ENCODE results near the gene SYNE1. TPM values are rescaled to one million over a fixed set of nuclear protein-coding genes. Genes with fewer than 3 reads are reported as not detected.

The SYNE1 gene
- total RNA-seq, 1 experiment from 2014 or later, result 6.5 TPM

DNA sequence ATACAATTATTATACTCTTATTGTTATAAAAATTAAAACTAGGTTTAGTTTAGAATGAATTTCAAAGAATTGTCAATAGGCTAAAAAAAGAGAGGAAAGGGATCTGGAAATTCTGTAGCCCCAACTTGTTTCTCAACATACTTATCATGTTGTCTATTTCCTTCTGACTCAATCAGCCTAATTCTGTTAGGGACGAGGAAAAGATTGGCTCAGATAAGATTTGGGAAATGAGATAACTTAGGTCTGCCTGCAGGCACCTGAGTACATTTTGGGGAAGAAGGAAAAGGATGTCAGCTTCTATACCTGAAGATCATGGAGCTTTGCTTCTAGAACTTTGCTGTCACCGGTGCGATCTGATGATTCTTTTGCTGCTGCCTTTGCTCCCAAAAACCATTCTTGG lies 238.8 kb downstream of the SYNE1 start:
- POLR2A ChIA-PET, result no interaction called here
- TF ChIP-seq, protein P1, sequence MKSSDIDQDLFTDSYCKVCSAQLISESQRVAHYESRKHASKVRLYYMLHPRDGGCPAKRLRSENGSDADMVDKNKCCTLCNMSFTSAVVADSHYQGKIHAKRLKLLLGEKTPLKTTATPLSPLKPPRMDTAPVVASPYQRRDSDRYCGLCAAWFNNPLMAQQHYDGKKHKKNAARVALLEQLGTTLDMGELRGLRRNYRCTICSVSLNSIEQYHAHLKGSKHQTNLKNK (CRISPR knock-in tag; IDR thresholded peaks at IDR 0.05), result no peak
- TF ChIP-seq CREM (CRISPR knock-in tag; IDR thresholded peaks at IDR 0.05), result no peak
- TF ChIP-seq NFYB (CRISPR knock-in tag; conservative IDR thresholded peaks at IDR 0.05; ENCODE audit: low read depth), result no peak
- TF ChIP-seq, protein P2, sequence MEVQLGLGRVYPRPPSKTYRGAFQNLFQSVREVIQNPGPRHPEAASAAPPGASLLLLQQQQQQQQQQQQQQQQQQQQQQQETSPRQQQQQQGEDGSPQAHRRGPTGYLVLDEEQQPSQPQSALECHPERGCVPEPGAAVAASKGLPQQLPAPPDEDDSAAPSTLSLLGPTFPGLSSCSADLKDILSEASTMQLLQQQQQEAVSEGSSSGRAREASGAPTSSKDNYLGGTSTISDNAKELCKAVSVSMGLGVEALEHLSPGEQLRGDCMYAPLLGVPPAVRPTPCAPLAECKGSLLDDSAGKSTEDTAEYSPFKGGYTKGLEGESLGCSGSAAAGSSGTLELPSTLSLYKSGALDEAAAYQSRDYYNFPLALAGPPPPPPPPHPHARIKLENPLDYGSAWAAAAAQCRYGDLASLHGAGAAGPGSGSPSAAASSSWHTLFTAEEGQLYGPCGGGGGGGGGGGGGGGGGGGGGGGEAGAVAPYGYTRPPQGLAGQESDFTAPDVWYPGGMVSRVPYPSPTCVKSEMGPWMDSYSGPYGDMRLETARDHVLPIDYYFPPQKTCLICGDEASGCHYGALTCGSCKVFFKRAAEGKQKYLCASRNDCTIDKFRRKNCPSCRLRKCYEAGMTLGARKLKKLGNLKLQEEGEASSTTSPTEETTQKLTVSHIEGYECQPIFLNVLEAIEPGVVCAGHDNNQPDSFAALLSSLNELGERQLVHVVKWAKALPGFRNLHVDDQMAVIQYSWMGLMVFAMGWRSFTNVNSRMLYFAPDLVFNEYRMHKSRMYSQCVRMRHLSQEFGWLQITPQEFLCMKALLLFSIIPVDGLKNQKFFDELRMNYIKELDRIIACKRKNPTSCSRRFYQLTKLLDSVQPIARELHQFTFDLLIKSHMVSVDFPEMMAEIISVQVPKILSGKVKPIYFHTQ (CRISPR knock-in tag; IDR thresholded peaks at IDR 0.05), result no peak
- no peaks in the 10 kb centered on the region for H3K36me3 Mint-ChIP-seq

DNA sequence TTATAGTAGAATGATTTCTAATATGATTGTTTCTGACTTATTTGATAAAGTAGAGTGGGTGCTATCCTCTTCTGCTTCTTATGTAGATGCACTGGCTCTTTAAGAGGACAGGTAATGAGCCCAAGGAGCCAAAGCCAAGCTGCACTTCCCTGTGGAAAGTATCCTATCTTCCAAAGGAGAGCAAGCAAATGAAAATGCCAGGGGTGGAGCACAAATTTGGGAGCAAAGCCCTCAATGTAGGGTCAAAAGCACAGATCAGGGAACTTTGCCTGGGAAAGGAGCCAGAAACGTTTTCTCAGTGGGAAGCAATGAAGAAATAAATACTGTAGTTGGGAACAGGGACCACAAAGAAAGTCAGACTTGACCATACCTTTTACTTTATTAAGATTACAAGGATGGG lies 242.9 kb downstream of the SYNE1 start:
- ChIA-PET CTCF (no interaction called here), POLR2A (no interaction called here)
- TF ChIP-seq EMX1 (CRISPR knock-in tag; IDR thresholded peaks at IDR 0.05), result no peak
- no peak for TF ChIP-seq RORB (CRISPR knock-in tag; IDR thresholded peaks at IDR 0.05)
- no peak for TF ChIP-seq NR1H2 (CRISPR knock-in tag; IDR thresholded peaks at IDR 0.05)
- Mint-ChIP-seq H3K4me1 (peaks cover 15% of the 10 kb centered on the region), H3K27ac (no peak overlapping the region), H3K9me3 (0 out of 2 replicates have a peak, but pooled peaks cover 5% of the 10 kb centered on the region), H3K27me3 (ENCODE audit: low read depth) (no peaks in the 10 kb centered on the region), H3K4me3 (no peak overlapping the region), H3K36me3 (no peaks in the 10 kb centered on the region)
- DNase-seq (ENCODE audit: low spot score) (no peak), ATAC-seq (no peak)

More for the DNA sequence above, 238.8 kb downstream of the SYNE1 start:
- Mint-ChIP-seq H3K27ac (no peak overlapping the region), H3K9me3 (peaks cover 5% of the 10 kb centered on the region; the same call in 1 of the 2 replicates), H3K27me3 (ENCODE audit: low read depth) (no peaks in the 10 kb centered on the region), H3K4me1 (peaks cover 17% of the 10 kb centered on the region), H3K4me3 (no peak overlapping the region)
- no peak for DNase-seq (ENCODE audit: low spot score)
- ATAC-seq, result no peak
- CTCF ChIA-PET, result interaction anchor here (1.4 kb wide), 1 partner anchor 60 kb away, joined by 3 read pairs; no protein-coding TSS in a partner anchor

DNA sequence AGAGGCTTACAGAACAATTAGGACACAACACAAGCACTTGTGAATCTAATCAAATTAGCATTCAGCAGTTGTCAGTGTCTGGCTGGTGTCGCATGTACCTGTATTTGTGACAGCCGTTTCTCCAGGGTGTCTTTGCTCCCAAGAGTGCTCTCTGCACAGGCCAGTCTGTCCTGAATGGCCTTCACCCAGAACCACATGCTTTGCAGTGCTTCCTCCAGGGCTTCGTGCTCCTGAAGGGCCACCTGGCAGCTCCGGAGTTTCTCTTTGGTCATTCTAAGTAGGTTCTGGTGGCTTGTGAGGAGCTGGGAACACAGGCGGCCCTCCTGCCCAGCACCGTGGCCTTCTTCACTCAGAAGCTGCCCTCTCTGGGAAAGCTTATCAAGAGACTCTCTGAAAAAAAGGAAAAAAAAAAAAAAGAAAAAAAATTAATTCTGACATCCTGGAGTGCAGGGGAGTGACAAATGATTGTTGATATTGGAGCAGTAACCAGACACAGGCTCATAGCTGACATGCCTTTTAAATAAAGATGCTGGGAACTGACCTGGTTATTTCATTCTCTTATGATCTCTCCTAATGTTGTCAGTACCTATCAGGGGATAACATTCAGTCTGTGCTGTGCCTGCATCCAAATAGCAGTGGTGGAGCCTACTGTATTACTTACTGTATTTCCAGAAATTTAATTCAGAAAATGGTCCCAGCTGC lies 245.8 kb downstream of the SYNE1 start:
- Mint-ChIP-seq H3K27ac (no peak overlapping the region), H3K36me3 (no peaks in the 10 kb centered on the region), H3K27me3 (ENCODE audit: low read depth) (no peaks in the 10 kb centered on the region), H3K4me3 (no peak overlapping the region), H3K4me1 (peaks cover 15% of the 10 kb centered on the region), H3K9me3 (0 out of 2 replicates have a peak, but pooled peaks cover 5% of the 10 kb centered on the region)
- TF ChIP-seq ETV6 (CRISPR knock-in tag; IDR thresholded peaks at IDR 0.05) (no peak), ESRRA (CRISPR knock-in tag; IDR thresholded peaks at IDR 0.05; ENCODE audit: borderline replicate concordance) (no peak), ZNF396 (CRISPR knock-in tag; IDR thresholded peaks at IDR 0.05; ENCODE audit: borderline replicate concordance) (no peak), FOXK1 (CRISPR knock-in tag; IDR thresholded peaks at IDR 0.05) (no peak), HMGA2 (CRISPR knock-in tag; IDR thresholded peaks at IDR 0.05) (no peak), ZNF671 (CRISPR knock-in tag; IDR thresholded peaks at IDR 0.05) (no peak), ZNF416 (CRISPR knock-in tag; IDR thresholded peaks at IDR 0.05) (no peak), ZNF121 (CRISPR knock-in tag; IDR thresholded peaks at IDR 0.05) (no peak), CBFB (CRISPR knock-in tag; IDR thresholded peaks at IDR 0.05; ENCODE audit: low read depth) (no peak), CREM (CRISPR knock-in tag; IDR thresholded peaks at IDR 0.05) (no peak)
- TF ChIP-seq, protein P3, sequence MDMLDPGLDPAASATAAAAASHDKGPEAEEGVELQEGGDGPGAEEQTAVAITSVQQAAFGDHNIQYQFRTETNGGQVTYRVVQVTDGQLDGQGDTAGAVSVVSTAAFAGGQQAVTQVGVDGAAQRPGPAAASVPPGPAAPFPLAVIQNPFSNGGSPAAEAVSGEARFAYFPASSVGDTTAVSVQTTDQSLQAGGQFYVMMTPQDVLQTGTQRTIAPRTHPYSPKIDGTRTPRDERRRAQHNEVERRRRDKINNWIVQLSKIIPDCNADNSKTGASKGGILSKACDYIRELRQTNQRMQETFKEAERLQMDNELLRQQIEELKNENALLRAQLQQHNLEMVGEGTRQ (CRISPR knock-in tag; IDR thresholded peaks at IDR 0.05), result no peak
- TF ChIP-seq, protein P4, sequence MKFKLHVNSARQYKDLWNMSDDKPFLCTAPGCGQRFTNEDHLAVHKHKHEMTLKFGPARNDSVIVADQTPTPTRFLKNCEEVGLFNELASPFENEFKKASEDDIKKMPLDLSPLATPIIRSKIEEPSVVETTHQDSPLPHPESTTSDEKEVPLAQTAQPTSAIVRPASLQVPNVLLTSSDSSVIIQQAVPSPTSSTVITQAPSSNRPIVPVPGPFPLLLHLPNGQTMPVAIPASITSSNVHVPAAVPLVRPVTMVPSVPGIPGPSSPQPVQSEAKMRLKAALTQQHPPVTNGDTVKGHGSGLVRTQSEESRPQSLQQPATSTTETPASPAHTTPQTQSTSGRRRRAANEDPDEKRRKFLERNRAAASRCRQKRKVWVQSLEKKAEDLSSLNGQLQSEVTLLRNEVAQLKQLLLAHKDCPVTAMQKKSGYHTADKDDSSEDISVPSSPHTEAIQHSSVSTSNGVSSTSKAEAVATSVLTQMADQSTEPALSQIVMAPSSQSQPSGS (CRISPR knock-in tag; IDR thresholded peaks at IDR 0.05; ENCODE audit: borderline replicate concordance, low read depth), result no peak
- TF ChIP-seq, protein P5, sequence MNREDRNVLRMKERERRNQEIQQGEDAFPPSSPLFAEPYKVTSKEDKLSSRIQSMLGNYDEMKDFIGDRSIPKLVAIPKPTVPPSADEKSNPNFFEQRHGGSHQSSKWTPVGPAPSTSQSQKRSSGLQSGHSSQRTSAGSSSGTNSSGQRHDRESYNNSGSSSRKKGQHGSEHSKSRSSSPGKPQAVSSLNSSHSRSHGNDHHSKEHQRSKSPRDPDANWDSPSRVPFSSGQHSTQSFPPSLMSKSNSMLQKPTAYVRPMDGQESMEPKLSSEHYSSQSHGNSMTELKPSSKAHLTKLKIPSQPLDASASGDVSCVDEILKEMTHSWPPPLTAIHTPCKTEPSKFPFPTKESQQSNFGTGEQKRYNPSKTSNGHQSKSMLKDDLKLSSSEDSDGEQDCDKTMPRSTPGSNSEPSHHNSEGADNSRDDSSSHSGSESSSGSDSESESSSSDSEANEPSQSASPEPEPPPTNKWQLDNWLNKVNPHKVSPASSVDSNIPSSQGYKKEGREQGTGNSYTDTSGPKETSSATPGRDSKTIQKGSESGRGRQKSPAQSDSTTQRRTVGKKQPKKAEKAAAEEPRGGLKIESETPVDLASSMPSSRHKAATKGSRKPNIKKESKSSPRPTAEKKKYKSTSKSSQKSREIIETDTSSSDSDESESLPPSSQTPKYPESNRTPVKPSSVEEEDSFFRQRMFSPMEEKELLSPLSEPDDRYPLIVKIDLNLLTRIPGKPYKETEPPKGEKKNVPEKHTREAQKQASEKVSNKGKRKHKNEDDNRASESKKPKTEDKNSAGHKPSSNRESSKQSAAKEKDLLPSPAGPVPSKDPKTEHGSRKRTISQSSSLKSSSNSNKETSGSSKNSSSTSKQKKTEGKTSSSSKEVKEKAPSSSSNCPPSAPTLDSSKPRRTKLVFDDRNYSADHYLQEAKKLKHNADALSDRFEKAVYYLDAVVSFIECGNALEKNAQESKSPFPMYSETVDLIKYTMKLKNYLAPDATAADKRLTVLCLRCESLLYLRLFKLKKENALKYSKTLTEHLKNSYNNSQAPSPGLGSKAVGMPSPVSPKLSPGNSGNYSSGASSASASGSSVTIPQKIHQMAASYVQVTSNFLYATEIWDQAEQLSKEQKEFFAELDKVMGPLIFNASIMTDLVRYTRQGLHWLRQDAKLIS (CRISPR knock-in tag; IDR thresholded peaks at IDR 0.05; ENCODE audit: borderline replicate concordance), result no peak
- POLR2A ChIA-PET, result no interaction called here
- CTCF ChIA-PET, result interaction anchor here (0.7 to 1.0 kb wide), 2 partner anchors 53 to 62 kb away, joined by 3 to 4 read pairs; no protein-coding TSS in a partner anchor
- no peak for DNase-seq (ENCODE audit: low spot score)
- peak; percentile 26; the same call in 1 of the 2 replicates for ATAC-seq

Data from WTC11 (cell line).